ENCODE results near the gene LAMA2.

DNA sequence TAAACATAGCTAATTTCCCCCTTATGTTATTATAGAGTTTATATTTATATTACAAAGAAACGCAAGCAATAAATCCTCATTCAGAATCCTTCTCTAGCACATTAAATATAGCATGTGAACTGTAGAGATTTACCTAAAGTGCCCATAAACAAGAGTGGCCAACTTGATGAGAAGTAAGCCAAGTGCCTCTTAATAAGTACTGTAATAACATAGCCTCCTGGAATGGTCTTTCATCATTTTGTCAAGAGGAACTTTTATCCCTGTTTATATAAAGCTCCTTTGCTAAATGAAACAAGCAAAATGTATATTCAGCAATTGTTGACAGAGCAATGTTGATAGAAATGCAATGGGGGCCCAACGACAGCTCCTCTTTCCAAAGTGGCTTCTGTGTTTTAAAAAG, 632.1 kb downstream of the LAMA2 start:
- no peak for TF ChIP-seq POLR2A (IDR thresholded peaks at IDR 0.05)
- TF ChIP-seq, protein P1, sequence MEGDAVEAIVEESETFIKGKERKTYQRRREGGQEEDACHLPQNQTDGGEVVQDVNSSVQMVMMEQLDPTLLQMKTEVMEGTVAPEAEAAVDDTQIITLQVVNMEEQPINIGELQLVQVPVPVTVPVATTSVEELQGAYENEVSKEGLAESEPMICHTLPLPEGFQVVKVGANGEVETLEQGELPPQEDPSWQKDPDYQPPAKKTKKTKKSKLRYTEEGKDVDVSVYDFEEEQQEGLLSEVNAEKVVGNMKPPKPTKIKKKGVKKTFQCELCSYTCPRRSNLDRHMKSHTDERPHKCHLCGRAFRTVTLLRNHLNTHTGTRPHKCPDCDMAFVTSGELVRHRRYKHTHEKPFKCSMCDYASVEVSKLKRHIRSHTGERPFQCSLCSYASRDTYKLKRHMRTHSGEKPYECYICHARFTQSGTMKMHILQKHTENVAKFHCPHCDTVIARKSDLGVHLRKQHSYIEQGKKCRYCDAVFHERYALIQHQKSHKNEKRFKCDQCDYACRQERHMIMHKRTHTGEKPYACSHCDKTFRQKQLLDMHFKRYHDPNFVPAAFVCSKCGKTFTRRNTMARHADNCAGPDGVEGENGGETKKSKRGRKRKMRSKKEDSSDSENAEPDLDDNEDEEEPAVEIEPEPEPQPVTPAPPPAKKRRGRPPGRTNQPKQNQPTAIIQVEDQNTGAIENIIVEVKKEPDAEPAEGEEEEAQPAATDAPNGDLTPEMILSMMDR (IDR thresholded peaks at IDR 0.05 in 8 of 11, conservative IDR thresholded peaks at IDR 0.05 in 3 of 11): no peak

Measured in spleen (tissue), 7 donors.